HepG2 (cell line): ENCODE data around the gene PHF14. TPM values are rescaled to one million over a fixed set of nuclear protein-coding genes. Genes with fewer than 3 reads are reported as not detected.

Experiments used
- ATAC-seq: fragments of 200-7000 bp; cut with Tn5 transposase; 3 replicates; pipeline ENCODE4 v1.9.1; 2020; ENCODE audit warnings: mild to moderate bottlenecking, moderate library complexity
- BruUV-seq: library from RNA; stranded (reverse); fragments of 400-500 nt; replicated peaks from 2 replicates; lab custom pipeline; 2021; lab: Mats Ljungman, UMichigan
- CTCF ChIA-PET: fragments of 300-600 bp; formaldehyde crosslinking; extraction: SDS; loops from one replicate; lab custom pipeline; 2021; ENCODE audit warnings: low total read pairs, inconsistent platforms, low intra/inter-chr PET ratio; lab: Yijun Ruan, JAX
- POLR2A ChIA-PET: fragments of 350-600 bp; sonication (Branson Sonifier 250); formaldehyde crosslinking; loops from one replicate; lab custom pipeline; 2020; ENCODE audit warnings: antibody characterized with exemption, inconsistent platforms; lab: Yijun Ruan, JAX
- DNase-seq: peaks from one replicate; pipeline ENCODE4 v3.0.0-alpha.2; 2015; ENCODE audit warnings: low spot score
- FAIRE-seq: peaks from 3 replicates; lab custom pipeline; 2011; peaks lifted over from hg19 to GRCh38; lab: Jason Lieb, UNC
- H2AFZ ChIP-seq: one replicate; pipeline ENCODE4 v1.6.1; 2011; ENCODE audit warnings: low read length, inconsistent platforms
- H3K27ac ChIP-seq: fragments of 300-600 bp; 3 replicates; pipeline ENCODE4 v1.8.0; 2011; ENCODE audit warnings: mixed run types, mild to moderate bottlenecking, mixed read lengths, low read length, inconsistent platforms; ENCODE audit not compliant: insufficient read depth; ENCODE audit errors: extremely low read length
- H3K27me3 ChIP-seq, 2 experiments: fragments of 200-600 bp in 1 of 2; 2 replicates in 1 of 2; 3 replicates in 1 of 2; pipeline versions ENCODE4 v1.6.0 to v1.8.0; 2011; ENCODE audit warnings: low read length in 2 of 2, mild to moderate bottlenecking in 2 of 2, moderate library complexity in 2 of 2, inconsistent platforms in 1 of 2; ENCODE audit not compliant: insufficient read depth in 2 of 2, control insufficient read depth in 1 of 2
- H3K36me3 ChIP-seq, 2 experiments: fragments of 200-600 bp in 1 of 2; replicated peaks in 1 of 2; 2 replicates in 1 of 2; 3 replicates in 1 of 2; pipeline versions ENCODE4 v1.5.1 to v1.8.0; 2011; ENCODE audit warnings: low read length in 2 of 2, inconsistent platforms in 1 of 2; ENCODE audit not compliant: insufficient read depth in 2 of 2, control insufficient read depth in 1 of 2
- H3K4me1 ChIP-seq: 2 replicates; pipeline ENCODE4 v1.5.1; 2012; ENCODE audit warnings: low read length, inconsistent platforms; ENCODE audit not compliant: insufficient read depth
- H3K4me2 ChIP-seq: 2 replicates; pipeline ENCODE4 v1.6.0; 2011; ENCODE audit warnings: low read depth, low read length, inconsistent platforms
- H3K4me3 ChIP-seq, 3 experiments: fragments of 200-600 bp in 1 of 3; sonication (generic), shearing (Covaris generic) in 1 of 3; replicated peaks in 1 of 3; 2 replicates each; pipeline ENCODE4 v1.5.1; 2011 to 2016; ENCODE audit warnings: low read length in 3 of 3, inconsistent platforms in 2 of 3, low read depth in 2 of 3, mild to moderate bottlenecking in 2 of 3, control low read depth in 1 of 3, mixed read lengths in 1 of 3; ENCODE audit not compliant: insufficient read depth in 1 of 3
- H3K79me2 ChIP-seq: one replicate; pipeline ENCODE4 v1.6.1; 2011; ENCODE audit warnings: low read length, inconsistent platforms; ENCODE audit not compliant: insufficient read depth
- H3K9ac ChIP-seq: 2 replicates; pipeline ENCODE4 v1.6.0; 2011; ENCODE audit warnings: mild to moderate bottlenecking, low read depth, low read length, inconsistent platforms; ENCODE audit not compliant: insufficient read depth
- H3K9me3 ChIP-seq: 2 replicates; pipeline ENCODE4 v1.5.1; 2012; ENCODE audit warnings: mild to moderate bottlenecking, low read length
- H4K20me1 ChIP-seq: 2 replicates; pipeline ENCODE4 v1.6.0; 2011; ENCODE audit warnings: inconsistent platforms, mild to moderate bottlenecking, low read length, moderate library complexity; ENCODE audit not compliant: insufficient read depth
- FOXA3 ChIP-seq: IDR thresholded peaks from 2 replicates; pipeline ENCODE4 v1.6.1; 2016; ENCODE audit warnings: missing genetic modification reagents, missing compliant biosample characterization
- HDAC1 ChIP-seq: sonication (generic); formaldehyde crosslinking; IDR thresholded peaks from 2 replicates; pipeline ENCODE4 v1.5.1; 2020; ENCODE audit warnings: mild to moderate bottlenecking, missing genetic modification reagents
- HOXA3 ChIP-seq: sonication (generic); formaldehyde crosslinking; IDR thresholded peaks from 2 replicates; pipeline ENCODE4 v1.5.0; 2020; ENCODE audit warnings: missing genetic modification reagents
- JDP2 ChIP-seq: sonication (generic); formaldehyde crosslinking; IDR thresholded peaks from 2 replicates; pipeline ENCODE4 v1.8.1; 2022; ENCODE audit warnings: missing genetic modification reagents, borderline replicate concordance
- JUNB ChIP-seq: sonication (generic); formaldehyde crosslinking; IDR thresholded peaks from 2 replicates; pipeline ENCODE4 v1.8.0; 2022; ENCODE audit warnings: missing genetic modification reagents, mild to moderate bottlenecking, borderline replicate concordance
- SCMH1 ChIP-seq: sonication (generic); formaldehyde crosslinking; IDR thresholded peaks from 2 replicates; pipeline ENCODE4 v1.9.0; 2021; ENCODE audit warnings: missing genetic modification reagents, mild to moderate bottlenecking, borderline replicate concordance
- ZFAT ChIP-seq: sonication (generic); formaldehyde crosslinking; conservative IDR thresholded peaks from 2 replicates; pipeline ENCODE4 v1.8.1; 2023; ENCODE audit warnings: missing genetic modification reagents, inconsistent platforms
- ZNF484 ChIP-seq: sonication (generic); formaldehyde crosslinking; IDR thresholded peaks from 2 replicates; pipeline ENCODE4 v1.5.1; 2020; ENCODE audit warnings: mild to moderate bottlenecking, low read depth, missing genetic modification reagents, borderline replicate concordance
- ZNF747 ChIP-seq: sonication (generic); formaldehyde crosslinking; IDR thresholded peaks from 2 replicates; pipeline ENCODE4 v1.8.1; 2023; ENCODE audit warnings: missing genetic modification reagents, mild to moderate bottlenecking, borderline replicate concordance
- WGBS: methylation state at CpG from one replicate; pipeline ENCODE4 v1.1.6; 2017; ENCODE audit warnings: low lambda C conversion rate; 5-methylcytosine and 5-hydroxymethylcytosine counted together
- in situ Hi-C: cut with HindIII; loops from 2 replicates; pipeline ENCODE4 v1.10.0; 2017; ENCODE audit warnings: low pct_unique_long_range_greater_than_20kb; ENCODE audit not compliant: extremely low pct_ligation_motif_present
- intact Hi-C: fragments of 100-400 bp; cut with micrococcal nuclease; formaldehyde crosslinking; loops from one replicate; pipeline ENCODE4 v1.10.0; 2022; ENCODE audit not compliant: unreplicated experiment
- polyA plus RNA-seq, 8 experiments: library from polyadenylated mRNA; depleted of rRNA in 3 of 8; stranded (reverse) in 7 of 8; unstranded in 1 of 8; fragments of >200 nt; fragmentation: Illumina TruSeq in 4 of 8; extraction: Trizol in 4 of 8; gene quantifications; 2 replicates each; pipeline versions ENCODE4 v1.2.1 to v1.2.3, GENCODE V29; 2011 to 2016; ENCODE audit warnings: low read depth in 4 of 8, missing spikeins in 1 of 8, mixed read lengths in 1 of 8; ENCODE audit not compliant: insufficient read depth in 1 of 8
- total RNA-seq, 5 experiments: library from RNA; depleted of rRNA; stranded (reverse); fragments of >200 nt; fragmentation: Illumina TruSeq; extraction: Trizol; gene quantifications; 2 replicates each; pipeline ENCODE4 v1.2.3, GENCODE V29; 2016; ENCODE audit warnings: low read depth in 1 of 5
- TF ChIP-seq, protein P1 (sequence below): sonication (generic); formaldehyde crosslinking; IDR thresholded peaks from 2 replicates; pipeline ENCODE4 v1.4.0; 2020; ENCODE audit warnings: missing genetic modification reagents, borderline replicate concordance
- TF ChIP-seq, protein P2 (sequence below): sonication (generic); formaldehyde crosslinking; IDR thresholded peaks from 2 replicates; pipeline ENCODE4 v1.8.1; 2022; ENCODE audit warnings: low read depth, mild to moderate bottlenecking, missing genetic modification reagents
- TF ChIP-seq, protein P3 (sequence below): sonication (generic); formaldehyde crosslinking; IDR thresholded peaks from 2 replicates; pipeline ENCODE4 v1.4.0; 2020; ENCODE audit warnings: missing genetic modification reagents, borderline replicate concordance
- TF ChIP-seq, protein P4 (sequence below): IDR thresholded peaks from 2 replicates; pipeline ENCODE4 v1.6.1; 2016; ENCODE audit warnings: mild to moderate bottlenecking, missing biosample characterization, missing genetic modification reagents

PHF14 gene
- total and polyA plus RNA-seq, 2 of the 13 experiments (the other 11 are each of a cell fraction or from before 2014, with no cell fraction given) = 18.9 to 68.7 TPM

DNA sequence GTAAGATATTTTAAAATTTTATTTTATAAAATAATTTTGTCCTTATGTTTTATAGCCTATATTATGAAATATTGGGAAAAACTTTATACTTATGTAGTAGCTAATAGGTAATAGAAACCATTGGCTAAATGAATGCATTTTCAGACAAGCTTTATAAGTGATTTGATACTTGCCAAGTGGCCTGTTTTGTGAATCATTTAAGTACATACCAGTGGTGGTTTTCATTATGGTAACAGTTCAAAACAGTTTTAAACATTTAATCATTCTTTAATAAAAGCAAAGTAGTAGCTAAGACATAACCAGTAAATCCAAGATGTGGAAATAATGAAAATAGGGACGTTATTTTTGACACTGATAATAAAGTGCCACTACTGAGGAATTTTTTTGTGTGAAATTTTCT lies 182.2 kb downstream of the PHF14 start (continued):
- TF ChIP-seq, protein P1, sequence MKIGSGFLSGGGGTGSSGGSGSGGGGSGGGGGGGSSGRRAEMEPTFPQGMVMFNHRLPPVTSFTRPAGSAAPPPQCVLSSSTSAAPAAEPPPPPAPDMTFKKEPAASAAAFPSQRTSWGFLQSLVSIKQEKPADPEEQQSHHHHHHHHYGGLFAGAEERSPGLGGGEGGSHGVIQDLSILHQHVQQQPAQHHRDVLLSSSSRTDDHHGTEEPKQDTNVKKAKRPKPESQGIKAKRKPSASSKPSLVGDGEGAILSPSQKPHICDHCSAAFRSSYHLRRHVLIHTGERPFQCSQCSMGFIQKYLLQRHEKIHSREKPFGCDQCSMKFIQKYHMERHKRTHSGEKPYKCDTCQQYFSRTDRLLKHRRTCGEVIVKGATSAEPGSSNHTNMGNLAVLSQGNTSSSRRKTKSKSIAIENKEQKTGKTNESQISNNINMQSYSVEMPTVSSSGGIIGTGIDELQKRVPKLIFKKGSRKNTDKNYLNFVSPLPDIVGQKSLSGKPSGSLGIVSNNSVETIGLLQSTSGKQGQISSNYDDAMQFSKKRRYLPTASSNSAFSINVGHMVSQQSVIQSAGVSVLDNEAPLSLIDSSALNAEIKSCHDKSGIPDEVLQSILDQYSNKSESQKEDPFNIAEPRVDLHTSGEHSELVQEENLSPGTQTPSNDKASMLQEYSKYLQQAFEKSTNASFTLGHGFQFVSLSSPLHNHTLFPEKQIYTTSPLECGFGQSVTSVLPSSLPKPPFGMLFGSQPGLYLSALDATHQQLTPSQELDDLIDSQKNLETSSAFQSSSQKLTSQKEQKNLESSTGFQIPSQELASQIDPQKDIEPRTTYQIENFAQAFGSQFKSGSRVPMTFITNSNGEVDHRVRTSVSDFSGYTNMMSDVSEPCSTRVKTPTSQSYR (CRISPR knock-in tag) = no peak

DNA sequence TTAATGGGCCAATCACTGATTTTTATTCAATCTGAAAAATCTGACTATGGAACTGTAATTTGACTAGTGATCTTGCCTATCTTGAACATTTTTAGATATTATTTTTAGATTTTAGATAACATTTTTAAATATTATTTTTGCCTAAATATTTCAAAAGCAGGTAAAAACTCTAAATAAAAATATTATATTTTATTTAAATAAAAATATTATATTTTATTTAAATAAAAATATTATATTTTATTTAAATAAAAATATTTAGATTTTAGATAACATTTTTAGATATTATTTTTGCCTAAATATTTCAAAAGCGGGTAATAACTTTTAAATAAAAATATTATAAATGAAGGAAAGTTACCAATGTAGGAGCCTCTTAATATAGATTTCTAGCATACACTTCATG lies 187.8 kb downstream of the PHF14 start:
- ChIA-PET POLR2A (no interaction called here), CTCF (no interaction called here)
- Histone ChIP-seq H3K4me1 (no peaks in the 10 kb centered on the region), H2AFZ (no peak overlapping the region), H3K27ac (no peak overlapping the region), H3K79me2 (no peaks in the 10 kb centered on the region), H3K9ac (no peak overlapping the region), H3K27me3 (no peaks in the 10 kb centered on the region), H3K4me3 (no peak overlapping the region), H4K20me1 (no peaks in the 10 kb centered on the region), H3K4me2 (no peak overlapping the region), H3K9me3 (no peaks in the 10 kb centered on the region), H3K36me3 (no peaks in the 10 kb centered on the region)
- intact Hi-C loops (no loop called here), in situ Hi-C loops (no loop called here)
- BruUV-seq = no TSS peak
- no peak for DNase-seq
- no peak for FAIRE-seq
- ATAC-seq = no peak
- 90% methylated on average over 1 of the region's 1 CpG for WGBS
- TF ChIP-seq JDP2 (CRISPR knock-in tag) (no peak), ZFAT (CRISPR knock-in tag) (no peak), JUNB (no peak), HDAC1 (CRISPR knock-in tag) (no peak), HOXA3 (CRISPR knock-in tag) (no peak), ZNF747 (no peak), SCMH1 (CRISPR knock-in tag) (no peak), ZNF484 (CRISPR knock-in tag) (no peak), FOXA3 (CRISPR knock-in tag) (no peak)
- TF ChIP-seq, protein P2, sequence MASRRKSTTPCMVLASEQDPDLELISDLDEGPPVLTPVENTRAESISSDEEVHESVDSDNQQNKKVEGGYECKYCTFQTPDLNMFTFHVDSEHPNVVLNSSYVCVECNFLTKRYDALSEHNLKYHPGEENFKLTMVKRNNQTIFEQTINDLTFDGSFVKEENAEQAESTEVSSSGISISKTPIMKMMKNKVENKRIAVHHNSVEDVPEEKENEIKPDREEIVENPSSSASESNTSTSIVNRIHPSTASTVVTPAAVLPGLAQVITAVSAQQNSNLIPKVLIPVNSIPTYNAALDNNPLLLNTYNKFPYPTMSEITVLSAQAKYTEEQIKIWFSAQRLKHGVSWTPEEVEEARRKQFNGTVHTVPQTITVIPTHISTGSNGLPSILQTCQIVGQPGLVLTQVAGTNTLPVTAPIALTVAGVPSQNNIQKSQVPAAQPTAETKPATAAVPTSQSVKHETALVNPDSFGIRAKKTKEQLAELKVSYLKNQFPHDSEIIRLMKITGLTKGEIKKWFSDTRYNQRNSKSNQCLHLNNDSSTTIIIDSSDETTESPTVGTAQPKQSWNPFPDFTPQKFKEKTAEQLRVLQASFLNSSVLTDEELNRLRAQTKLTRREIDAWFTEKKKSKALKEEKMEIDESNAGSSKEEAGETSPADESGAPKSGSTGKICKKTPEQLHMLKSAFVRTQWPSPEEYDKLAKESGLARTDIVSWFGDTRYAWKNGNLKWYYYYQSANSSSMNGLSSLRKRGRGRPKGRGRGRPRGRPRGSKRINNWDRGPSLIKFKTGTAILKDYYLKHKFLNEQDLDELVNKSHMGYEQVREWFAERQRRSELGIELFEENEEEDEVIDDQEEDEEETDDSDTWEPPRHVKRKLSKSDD (CRISPR knock-in tag) = no peak
- TF ChIP-seq, protein P3, sequence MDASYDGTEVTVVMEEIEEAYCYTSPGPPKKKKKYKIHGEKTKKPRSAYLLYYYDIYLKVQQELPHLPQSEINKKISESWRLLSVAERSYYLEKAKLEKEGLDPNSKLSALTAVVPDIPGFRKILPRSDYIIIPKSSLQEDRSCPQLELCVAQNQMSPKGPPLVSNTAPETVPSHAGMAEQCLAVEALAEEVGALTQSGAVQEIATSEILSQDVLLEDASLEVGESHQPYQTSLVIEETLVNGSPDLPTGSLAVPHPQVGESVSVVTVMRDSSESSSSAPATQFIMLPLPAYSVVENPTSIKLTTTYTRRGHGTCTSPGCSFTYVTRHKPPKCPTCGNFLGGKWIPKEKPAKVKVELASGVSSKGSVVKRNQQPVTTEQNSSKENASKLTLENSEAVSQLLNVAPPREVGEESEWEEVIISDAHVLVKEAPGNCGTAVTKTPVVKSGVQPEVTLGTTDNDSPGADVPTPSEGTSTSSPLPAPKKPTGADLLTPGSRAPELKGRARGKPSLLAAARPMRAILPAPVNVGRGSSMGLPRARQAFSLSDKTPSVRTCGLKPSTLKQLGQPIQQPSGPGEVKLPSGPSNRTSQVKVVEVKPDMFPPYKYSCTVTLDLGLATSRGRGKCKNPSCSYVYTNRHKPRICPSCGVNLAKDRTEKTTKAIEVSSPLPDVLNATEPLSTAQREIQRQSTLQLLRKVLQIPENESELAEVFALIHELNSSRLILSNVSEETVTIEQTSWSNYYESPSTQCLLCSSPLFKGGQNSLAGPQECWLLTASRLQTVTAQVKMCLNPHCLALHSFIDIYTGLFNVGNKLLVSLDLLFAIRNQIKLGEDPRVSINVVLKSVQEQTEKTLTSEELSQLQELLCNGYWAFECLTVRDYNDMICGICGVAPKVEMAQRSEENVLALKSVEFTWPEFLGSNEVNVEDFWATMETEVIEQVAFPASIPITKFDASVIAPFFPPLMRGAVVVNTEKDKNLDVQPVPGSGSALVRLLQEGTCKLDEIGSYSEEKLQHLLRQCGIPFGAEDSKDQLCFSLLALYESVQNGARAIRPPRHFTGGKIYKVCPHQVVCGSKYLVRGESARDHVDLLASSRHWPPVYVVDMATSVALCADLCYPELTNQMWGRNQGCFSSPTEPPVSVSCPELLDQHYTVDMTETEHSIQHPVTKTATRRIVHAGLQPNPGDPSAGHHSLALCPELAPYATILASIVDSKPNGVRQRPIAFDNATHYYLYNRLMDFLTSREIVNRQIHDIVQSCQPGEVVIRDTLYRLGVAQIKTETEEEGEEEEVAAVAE (CRISPR knock-in tag) = no peak
- TF ChIP-seq, protein P4, sequence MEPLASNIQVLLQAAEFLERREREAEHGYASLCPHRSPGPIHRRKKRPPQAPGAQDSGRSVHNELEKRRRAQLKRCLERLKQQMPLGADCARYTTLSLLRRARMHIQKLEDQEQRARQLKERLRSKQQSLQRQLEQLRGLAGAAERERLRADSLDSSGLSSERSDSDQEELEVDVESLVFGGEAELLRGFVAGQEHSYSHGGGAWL = no peak
